ENCODE data around the gene ROR2. TPM values are rescaled to one million over a fixed set of nuclear protein-coding genes. Genes with fewer than 3 reads are reported as not detected.

The ROR2 gene
- total and polyA plus RNA-seq, 2 of the 13 experiments (the other 11 are each of a cell fraction or from before 2014, with no cell fraction given) = not detected

GRCh38 chr9:91905991-91906469 is 44.0 kb downstream of the ROR2 start:
- Histone ChIP-seq H4K20me1 (ENCODE audit: insufficient read depth, low read length) (no peaks in the 10 kb centered on the region), H3K9ac (ENCODE audit: insufficient read depth, low read depth, low read length) (no peak overlapping the region), H3K79me2 (ENCODE audit: insufficient read depth, low read length) (no peaks in the 10 kb centered on the region), H3K4me3 (replicated peaks in 1 of 3; ENCODE audit: insufficient read depth in 1 of 3, low read depth in 2 of 3, low read length in 3 of 3) (no peak overlapping the region), H3K27me3 (ENCODE audit: control insufficient read depth in 1 of 2, insufficient read depth in 2 of 2, low read length in 2 of 2) (peaks cover 2 to 30% of the 10 kb centered on the region in 2 experiments; a peak in 3 of 5 replicates), H3K27ac (ENCODE audit: extremely low read length, insufficient read depth, low read length) (no peak overlapping the region), H2AFZ (ENCODE audit: low read length) (peak overlapping the region; percentile 81), H3K4me2 (ENCODE audit: low read depth, low read length) (peak overlapping the region; percentile 45; the same call in 1 of the 2 replicates), H3K9me3 (ENCODE audit: low read length) (no peaks in the 10 kb centered on the region), H3K4me1 (ENCODE audit: insufficient read depth, low read length) (no peaks in the 10 kb centered on the region), H3K36me3 (replicated peaks in 1 of 2; ENCODE audit: control insufficient read depth in 1 of 2, insufficient read depth in 2 of 2, low read length in 2 of 2) (no peaks in the 10 kb centered on the region)
- BruUV-seq (replicated peaks) = no TSS peak
- intact Hi-C loops (cut with micrococcal nuclease; ENCODE audit: unreplicated experiment) (no loop called here), in situ Hi-C loops (cut with HindIII; ENCODE audit: extremely low pct_ligation_motif_present, low pct_unique_long_range_greater_than_20kb) (no loop called here)
- TF ChIP-seq MAFF (IDR thresholded peaks at IDR 0.05; ENCODE audit: low read depth, low read length) (peak; percentile 90), ZNF501 (CRISPR knock-in tag; IDR thresholded peaks at IDR 0.05) (no peak), KDM6A (CRISPR knock-in tag; IDR thresholded peaks at IDR 0.05; ENCODE audit: low read depth) (no peak), MAFK (conservative IDR thresholded peaks at IDR 0.05 in 1 of 2, IDR thresholded peaks at IDR 0.05 in 1 of 2; ENCODE audit: low read length in 2 of 2) (peak; percentile 83 to 92), MXD3 (CRISPR knock-in tag; IDR thresholded peaks at IDR 0.05) (no peak), HES4 (CRISPR knock-in tag; IDR thresholded peaks at IDR 0.05; ENCODE audit: borderline replicate concordance) (no peak), ZNF34 (CRISPR knock-in tag; IDR thresholded peaks at IDR 0.05; ENCODE audit: borderline replicate concordance) (no peak)
- TF ChIP-seq, protein P1, sequence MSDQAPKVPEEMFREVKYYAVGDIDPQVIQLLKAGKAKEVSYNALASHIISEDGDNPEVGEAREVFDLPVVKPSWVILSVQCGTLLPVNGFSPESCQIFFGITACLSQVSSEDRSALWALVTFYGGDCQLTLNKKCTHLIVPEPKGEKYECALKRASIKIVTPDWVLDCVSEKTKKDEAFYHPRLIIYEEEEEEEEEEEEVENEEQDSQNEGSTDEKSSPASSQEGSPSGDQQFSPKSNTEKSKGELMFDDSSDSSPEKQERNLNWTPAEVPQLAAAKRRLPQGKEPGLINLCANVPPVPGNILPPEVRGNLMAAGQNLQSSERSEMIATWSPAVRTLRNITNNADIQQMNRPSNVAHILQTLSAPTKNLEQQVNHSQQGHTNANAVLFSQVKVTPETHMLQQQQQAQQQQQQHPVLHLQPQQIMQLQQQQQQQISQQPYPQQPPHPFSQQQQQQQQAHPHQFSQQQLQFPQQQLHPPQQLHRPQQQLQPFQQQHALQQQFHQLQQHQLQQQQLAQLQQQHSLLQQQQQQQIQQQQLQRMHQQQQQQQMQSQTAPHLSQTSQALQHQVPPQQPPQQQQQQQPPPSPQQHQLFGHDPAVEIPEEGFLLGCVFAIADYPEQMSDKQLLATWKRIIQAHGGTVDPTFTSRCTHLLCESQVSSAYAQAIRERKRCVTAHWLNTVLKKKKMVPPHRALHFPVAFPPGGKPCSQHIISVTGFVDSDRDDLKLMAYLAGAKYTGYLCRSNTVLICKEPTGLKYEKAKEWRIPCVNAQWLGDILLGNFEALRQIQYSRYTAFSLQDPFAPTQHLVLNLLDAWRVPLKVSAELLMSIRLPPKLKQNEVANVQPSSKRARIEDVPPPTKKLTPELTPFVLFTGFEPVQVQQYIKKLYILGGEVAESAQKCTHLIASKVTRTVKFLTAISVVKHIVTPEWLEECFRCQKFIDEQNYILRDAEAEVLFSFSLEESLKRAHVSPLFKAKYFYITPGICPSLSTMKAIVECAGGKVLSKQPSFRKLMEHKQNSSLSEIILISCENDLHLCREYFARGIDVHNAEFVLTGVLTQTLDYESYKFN (CRISPR knock-in tag; conservative IDR thresholded peaks at IDR 0.05) = no peak
- 27% methylated on average over 6 of the region's 11 CpGs for WGBS (ENCODE audit: low lambda C conversion rate)
- ATAC-seq = peak; percentile 52; the same call in 2 of the 3 replicates
- no peak for FAIRE-seq
- CTCF ChIA-PET (ENCODE audit: low intra/inter-chr PET ratio, low total read pairs) = no interaction called here
- DNase-seq (ENCODE audit: low spot score) = no peak
- POLR2A ChIA-PET = no interaction called here
